Endothelial cell (in vitro differentiated cells): ENCODE results near the gene COG4. TPM values are rescaled to one million over a fixed set of nuclear protein-coding genes. Genes with fewer than 3 reads are reported as not detected.
A peak's percentile ranks its signal among the peaks of the same experiment; 100 is the strongest.
"Not testable (repeated sequence)": the region's sequence is repeated elsewhere in the genome, so short reads cannot be mapped to it uniquely, and the experiment has no call there.

ENCODE experiments used
- DNase-seq: peaks from one replicate; pipeline ENCODE4 v3.0.0; 2021; ENCODE audit warnings: low spot score
- H3K27ac Mint-ChIP-seq: one replicate; pipeline ENCODE4 v1.8.0; 2021; ENCODE audit warnings: mixed read lengths, inconsistent platforms; ENCODE audit not compliant: unreplicated experiment
- H3K27me3 Mint-ChIP-seq: one replicate; pipeline ENCODE4 v1.8.0; 2021; ENCODE audit warnings: mild to moderate bottlenecking, moderate library complexity, mixed read lengths, inconsistent platforms; ENCODE audit not compliant: unreplicated experiment
- H3K36me3 Mint-ChIP-seq: one replicate; pipeline ENCODE4 v1.8.0; 2021; ENCODE audit warnings: mild to moderate bottlenecking, low read depth, mixed read lengths, inconsistent platforms; ENCODE audit not compliant: unreplicated experiment
- H3K4me1 Mint-ChIP-seq: one replicate; pipeline ENCODE4 v1.8.0; 2021; ENCODE audit warnings: mild to moderate bottlenecking, mixed read lengths, inconsistent platforms; ENCODE audit not compliant: unreplicated experiment
- H3K4me3 Mint-ChIP-seq: one replicate; pipeline ENCODE4 v1.8.0; 2021; ENCODE audit warnings: mild to moderate bottlenecking, mixed read lengths, inconsistent platforms; ENCODE audit not compliant: unreplicated experiment
- H3K9me3 Mint-ChIP-seq: one replicate; pipeline ENCODE4 v1.8.0; 2021; ENCODE audit warnings: mixed read lengths, inconsistent platforms; ENCODE audit not compliant: unreplicated experiment
- total RNA-seq: library from RNA; stranded (reverse); fragmentation: NEBNext Ultra II Directional; extraction: Animal tissue kit (Norgen Biotek cat#: 25700); gene quantifications from one replicate; pipeline ENCODE4 v1.2.1, GENCODE V29; 2021; ENCODE audit not compliant: unreplicated experiment
- TF ChIP-seq, protein P1 (sequence below): fragments of 200-600 bp; sonication (generic); IDR thresholded peaks from one replicate; pipeline ENCODE4 v1.5.0; 2021; ENCODE audit warnings: antibody characterized with exemption; ENCODE audit not compliant: unreplicated experiment

COG4 gene
- total RNA-seq, 1 donor from 2014 or later: 64.1 TPM

DNA sequence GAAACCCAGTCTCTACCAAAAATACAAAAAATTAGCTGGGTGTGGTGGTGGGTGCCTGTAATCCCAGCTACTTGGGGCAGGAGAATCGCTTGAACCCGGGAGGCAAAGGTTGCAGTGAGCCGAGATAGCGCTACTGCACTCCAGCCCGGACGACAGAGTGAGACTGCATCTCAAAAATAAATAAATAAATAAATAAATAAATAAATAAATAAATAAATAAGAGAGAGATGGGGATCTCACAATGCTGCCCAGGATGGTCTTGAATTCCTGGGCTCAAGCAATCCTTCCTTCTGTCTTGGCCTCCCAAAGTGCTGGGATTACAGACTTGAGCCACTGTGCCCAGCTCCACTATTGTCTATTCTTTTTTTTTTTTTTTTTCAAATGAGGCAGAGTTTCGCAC is 6.6 kb upstream of the COG4 start:
- not testable (repeated sequence) for DNase-seq, H3K27ac Mint-ChIP-seq, H3K9me3 Mint-ChIP-seq, H3K27me3 Mint-ChIP-seq, H3K4me3 Mint-ChIP-seq
- peaks cover 19% of the 10 kb centered on the region for H3K4me1 Mint-ChIP-seq
- peaks cover 33% of the 10 kb centered on the region for H3K36me3 Mint-ChIP-seq
- TF ChIP-seq, protein P1, sequence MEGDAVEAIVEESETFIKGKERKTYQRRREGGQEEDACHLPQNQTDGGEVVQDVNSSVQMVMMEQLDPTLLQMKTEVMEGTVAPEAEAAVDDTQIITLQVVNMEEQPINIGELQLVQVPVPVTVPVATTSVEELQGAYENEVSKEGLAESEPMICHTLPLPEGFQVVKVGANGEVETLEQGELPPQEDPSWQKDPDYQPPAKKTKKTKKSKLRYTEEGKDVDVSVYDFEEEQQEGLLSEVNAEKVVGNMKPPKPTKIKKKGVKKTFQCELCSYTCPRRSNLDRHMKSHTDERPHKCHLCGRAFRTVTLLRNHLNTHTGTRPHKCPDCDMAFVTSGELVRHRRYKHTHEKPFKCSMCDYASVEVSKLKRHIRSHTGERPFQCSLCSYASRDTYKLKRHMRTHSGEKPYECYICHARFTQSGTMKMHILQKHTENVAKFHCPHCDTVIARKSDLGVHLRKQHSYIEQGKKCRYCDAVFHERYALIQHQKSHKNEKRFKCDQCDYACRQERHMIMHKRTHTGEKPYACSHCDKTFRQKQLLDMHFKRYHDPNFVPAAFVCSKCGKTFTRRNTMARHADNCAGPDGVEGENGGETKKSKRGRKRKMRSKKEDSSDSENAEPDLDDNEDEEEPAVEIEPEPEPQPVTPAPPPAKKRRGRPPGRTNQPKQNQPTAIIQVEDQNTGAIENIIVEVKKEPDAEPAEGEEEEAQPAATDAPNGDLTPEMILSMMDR: peak; percentile 2

GRCh38 chr16:70529051-70529777 is 5.9 kb upstream of the COG4 start:
- no peak overlapping the region for H3K27ac Mint-ChIP-seq
- H3K4me1 Mint-ChIP-seq: peaks cover 20% of the 10 kb centered on the region
- peaks cover 6% of the 10 kb centered on the region for H3K27me3 Mint-ChIP-seq
- no peak overlapping the region for H3K4me3 Mint-ChIP-seq
- TF ChIP-seq, protein P1: peak; percentile 58
- no peaks in the 10 kb centered on the region for H3K9me3 Mint-ChIP-seq
- peaks cover 31% of the 10 kb centered on the region for H3K36me3 Mint-ChIP-seq
- DNase-seq: no peak

- Mint-ChIP-seq H3K27me3 (peaks cover 6% of the 10 kb centered on the region), H3K4me1 (peaks cover 31% of the 10 kb centered on the region), H3K36me3 (peaks cover 23% of the 10 kb centered on the region), H3K9me3 (no peaks in the 10 kb centered on the region), H3K27ac (no peak overlapping the region), H3K4me3 (no peak overlapping the region)
- DNase-seq: no peak
- TF ChIP-seq, protein P1: no peak
Measured at GRCh38 chr16:70527315-70527996, 4.1 kb upstream of the COG4 start.

- TF ChIP-seq, protein P1: no peak
- Mint-ChIP-seq H3K36me3 (peaks cover 17% of the 10 kb centered on the region), H3K4me3 (peak overlapping the region; percentile 85), H3K9me3 (no peaks in the 10 kb centered on the region), H3K27me3 (peaks cover 6% of the 10 kb centered on the region), H3K27ac (no peak overlapping the region), H3K4me1 (peaks cover 32% of the 10 kb centered on the region)
- DNase-seq: no peak
Measured at GRCh38 chr16:70526403-70526802, 3.0 kb upstream of the COG4 start.

DNA sequence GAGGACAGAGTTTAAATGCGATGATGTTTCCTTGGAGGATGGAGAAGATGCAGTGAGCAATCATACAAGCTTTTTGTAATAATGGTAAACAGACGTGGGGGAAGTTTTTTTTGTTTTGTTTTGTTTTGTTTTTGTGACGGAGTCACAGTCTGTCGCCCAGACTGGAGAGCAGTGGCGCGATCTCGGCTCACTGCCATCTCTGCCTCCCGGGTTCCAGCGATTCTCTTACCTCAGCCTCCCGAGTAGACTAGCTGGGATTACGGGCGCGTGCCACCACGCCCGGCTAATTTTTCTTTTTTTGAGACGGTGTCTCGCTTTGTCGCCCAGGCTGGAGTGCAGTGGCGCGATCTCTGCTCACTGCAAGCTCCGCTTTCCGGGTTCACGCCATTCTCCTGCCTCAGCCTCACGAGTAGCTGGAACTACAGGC is 1.1 kb upstream of the COG4 start:
- H3K9me3 Mint-ChIP-seq, H3K36me3 Mint-ChIP-seq, H3K27me3 Mint-ChIP-seq: not testable (repeated sequence)
- Mint-ChIP-seq H3K4me3 (peak overlapping the region; percentile 100), H3K4me1 (peaks cover 32% of the 10 kb centered on the region), H3K27ac (peak overlapping the region; percentile 98)
- peak; percentile 7 for DNase-seq
